ENCODE measurements around the gene PACSIN2.

The PACSIN2 gene

DNA sequence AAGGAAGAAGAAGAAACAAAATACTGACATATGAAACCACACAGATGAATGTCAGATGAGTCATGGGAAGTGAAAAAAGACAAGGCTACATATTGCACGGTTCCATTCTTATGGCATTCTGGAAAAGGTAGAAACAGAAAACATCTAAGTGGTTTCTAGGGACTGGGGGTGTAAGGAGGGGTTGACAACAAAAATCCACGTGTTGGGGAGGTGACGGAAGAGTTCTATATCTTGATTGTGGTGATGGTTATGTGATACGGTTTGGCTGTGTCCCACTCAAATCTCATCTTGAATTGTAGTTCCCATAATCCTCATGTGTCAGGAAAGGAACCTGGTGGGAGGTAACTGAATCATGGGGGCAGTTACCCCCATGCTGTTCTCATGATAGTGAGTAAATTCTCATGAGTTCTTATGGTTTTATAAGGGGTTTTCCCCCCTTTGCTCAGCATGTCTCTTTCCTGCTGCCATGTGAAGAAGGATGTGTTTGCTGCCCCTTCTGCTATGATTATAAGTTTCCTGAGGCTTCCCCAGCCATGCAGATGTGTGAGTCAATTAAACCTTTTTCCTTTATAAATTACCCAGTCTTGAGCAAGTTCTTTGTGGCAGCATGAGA is 151.5 kb downstream of the PACSIN2 start:
- TF ChIP-seq Cebpa-rat (IDR thresholded peaks at IDR 0.05) = no peak
- peaks cover 0 to 33% (median 13%) of the 10 kb centered on the region in 11 experiments; a peak in 20 of 22 replicates for H3K9me3 ChIP-seq (replicated peaks in 1 of 11)
- peak overlapping the region in 4 of 11 experiments; percentile 5 to 45 (median 19); a peak in 2 of 22 replicates for H3K9ac ChIP-seq
- H3K4me1 ChIP-seq = peaks cover 48 to 80% (median 65%) of the 10 kb centered on the region in 10 experiments
- H3K4me2 ChIP-seq = peak overlapping the region; percentile 4 to 65 (median 50); a peak in 17 of 22 replicates
- H3K4me3 ChIP-seq = no peak overlapping the region
- peaks cover 0 to 12% (median 0%) of the 10 kb centered on the region in 11 experiments; a peak in 3 of 22 replicates for H4K20me1 ChIP-seq
- H3K27me3 ChIP-seq = no peaks in the 10 kb centered on the region
- H3K27ac ChIP-seq = peak overlapping the region in 10 of 11 experiments; percentile 45 to 77 (median 64); a peak in 20 of 22 replicates
- H3K36me3 ChIP-seq = peaks cover 0 to 8% (median 0%) of the 10 kb centered on the region in 11 experiments; a peak in 3 of 22 replicates

GRCh38 chr22:42862045-42862734 is 152.8 kb downstream of the PACSIN2 start:
- peaks cover 0 to 7% (median 0%) of the 10 kb centered on the region in 11 experiments; a peak in 2 of 22 replicates for H4K20me1 ChIP-seq
- H3K27me3 ChIP-seq = no peaks in the 10 kb centered on the region
- peak overlapping the region in 10 of 11 experiments; percentile 59 to 85 (median 74); a peak in 14 of 22 replicates for H3K4me2 ChIP-seq
- peaks cover 47 to 74% (median 66%) of the 10 kb centered on the region in 10 experiments for H3K4me1 ChIP-seq
- peaks cover 0 to 12% (median 0%) of the 10 kb centered on the region in 11 experiments; a peak in 2 of 22 replicates for H3K36me3 ChIP-seq
- peak overlapping the region in 9 of 11 experiments; percentile 6 to 78 (median 65); a peak in 13 of 22 replicates for H3K27ac ChIP-seq
- H3K9me3 ChIP-seq (replicated peaks in 1 of 11) = peaks cover 0 to 44% (median 21%) of the 10 kb centered on the region in 11 experiments; a peak in 20 of 22 replicates
- TF ChIP-seq Cebpa-rat (IDR thresholded peaks at IDR 0.05) = peak in 1 of 11 experiments; percentile 9; a peak in 1 of 22 replicates
- no peak overlapping the region for H3K4me3 ChIP-seq
- peak overlapping the region in 1 of 11 experiments; percentile 70; a peak in 1 of 22 replicates for H3K9ac ChIP-seq

- H3K4me1 ChIP-seq = peaks cover 44 to 66% (median 62%) of the 10 kb centered on the region in 10 experiments
- TF ChIP-seq Cebpa-rat (IDR thresholded peaks at IDR 0.05) = no peak
- H3K9me3 ChIP-seq (replicated peaks in 1 of 11) = peaks cover 0 to 44% (median 21%) of the 10 kb centered on the region in 11 experiments; a peak in 20 of 22 replicates
- H3K9ac ChIP-seq = peak overlapping the region in 10 of 11 experiments; percentile 14 to 70 (median 46); a peak in 15 of 22 replicates
- H3K36me3 ChIP-seq = peaks cover 0 to 12% (median 0%) of the 10 kb centered on the region in 11 experiments; a peak in 2 of 22 replicates
- no peaks in the 10 kb centered on the region for H3K27me3 ChIP-seq
- H3K27ac ChIP-seq = peak overlapping the region in 10 of 11 experiments; percentile 10 to 78 (median 56); a peak in 19 of 22 replicates
- peaks cover 0 to 5% (median 2%) of the 10 kb centered on the region in 11 experiments; a peak in 9 of 22 replicates for H4K20me1 ChIP-seq
- peak overlapping the region; percentile 59 to 85 (median 74) for H3K4me2 ChIP-seq
- H3K4me3 ChIP-seq = no peak overlapping the region
Observed at GRCh38 chr22:42860968-42861367, 154.0 kb downstream of the PACSIN2 start.

DNA sequence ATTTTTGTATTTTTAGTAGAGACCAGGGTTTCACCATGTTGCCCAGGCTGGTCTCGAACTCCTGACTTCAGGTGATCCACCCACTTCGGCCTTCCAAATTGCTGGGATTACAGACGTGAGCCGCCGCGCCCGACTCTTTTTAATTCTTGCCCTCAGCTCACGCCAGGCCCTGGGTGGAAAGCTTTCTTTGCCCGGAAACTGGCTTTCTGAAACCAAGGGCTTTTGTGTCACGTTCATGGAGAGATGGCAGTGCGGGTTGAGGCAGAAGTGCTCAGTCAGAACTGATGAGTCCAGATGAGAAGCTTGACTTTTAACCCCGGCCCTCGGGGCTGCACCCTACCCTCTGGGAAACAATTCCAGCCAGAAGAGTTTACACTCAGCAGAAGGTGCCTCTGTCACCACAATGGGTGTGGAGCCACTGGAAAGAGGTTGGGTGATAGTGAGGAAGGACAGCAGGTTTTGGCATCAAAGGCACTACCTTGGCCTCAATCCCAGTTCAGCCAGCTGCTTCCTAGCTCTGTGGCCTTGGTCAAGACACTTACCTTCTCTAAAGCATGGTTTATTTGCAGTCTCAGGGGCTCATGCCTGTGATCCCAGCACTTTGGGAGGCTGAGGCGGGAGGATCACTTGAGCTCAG is 157.0 kb downstream of the PACSIN2 start:
- H3K9ac ChIP-seq = no peak overlapping the region; a peak in 1 of 22 replicates
- H4K20me1 ChIP-seq = peaks cover 0 to 34% (median 22%) of the 10 kb centered on the region in 11 experiments; a peak in 15 of 22 replicates
- peak overlapping the region in 9 of 11 experiments; percentile 33 to 98 (median 82); a peak in 10 of 22 replicates for H3K4me2 ChIP-seq

DNA sequence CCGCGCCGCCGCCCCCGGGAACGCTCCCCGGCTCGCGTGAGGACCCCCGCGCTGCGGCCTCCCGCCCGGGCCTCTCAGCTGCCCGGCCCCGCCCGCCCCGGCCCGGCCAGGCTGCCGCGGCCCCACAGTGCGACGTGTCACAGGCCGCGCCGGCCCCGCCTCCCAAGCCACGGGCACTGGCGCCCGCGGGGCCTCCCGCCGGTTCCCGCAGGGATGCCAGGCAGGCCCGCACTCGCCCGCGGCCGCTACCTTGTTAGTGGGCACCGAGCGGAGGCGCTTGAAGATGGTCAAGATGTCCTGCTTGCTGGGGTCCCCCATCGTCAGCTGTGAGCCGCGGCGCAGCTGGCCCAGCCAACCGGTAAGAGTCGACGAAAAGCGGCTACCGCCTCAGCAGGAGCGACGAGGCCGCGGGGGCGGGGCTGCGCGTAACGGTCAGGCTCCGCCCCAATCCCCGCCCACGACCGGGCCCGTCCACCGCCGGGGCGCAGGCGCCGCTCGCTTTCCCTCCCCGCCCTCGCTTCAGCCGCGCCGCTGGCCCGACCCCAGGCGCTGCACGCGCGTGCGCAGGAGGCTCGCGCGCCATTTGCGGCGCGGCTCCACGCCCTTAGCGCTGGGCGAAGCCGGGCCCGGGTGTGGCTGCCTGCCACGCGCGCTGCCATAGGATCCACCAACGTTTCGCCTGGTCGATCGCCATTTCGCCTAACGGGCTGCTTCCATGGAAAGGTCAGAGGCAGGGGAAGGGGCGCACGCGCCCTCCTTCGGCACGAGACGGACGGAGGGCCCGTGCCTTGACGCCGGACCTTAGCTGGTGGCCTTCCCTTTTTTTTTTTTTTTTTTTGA is 157.9 kb downstream of the PACSIN2 start, which contains the start of gene ARFGAP3:
Gene ARFGAP3 (minus strand): TSS at position 409 of the 840 bp plus-strand sequence. CDS start 91 bp downstream, at position 318.
- no peaks in the 10 kb centered on the region for H3K27me3 ChIP-seq
- H3K4me3 ChIP-seq = peak within 1 kb of the TSS; percentile 68 to 88 (median 82)
- no peak for TF ChIP-seq Cebpa-rat (IDR thresholded peaks at IDR 0.05)
- peak within 1 kb of the TSS; percentile 85 to 98 (median 94) for H3K4me2 ChIP-seq
- H3K27ac ChIP-seq = peak within 1 kb of the TSS; percentile 74 to 90 (median 86)
- H3K36me3 ChIP-seq = peaks cover 0 to 25% (median 13%) of the 10 kb centered on the region in 11 experiments; a peak in 12 of 22 replicates
- peak within 1 kb of the TSS; percentile 71 to 93 (median 89) for H3K9ac ChIP-seq
- H3K9me3 ChIP-seq (replicated peaks in 1 of 11) = peaks cover 0 to 17% (median 7%) of the 10 kb centered on the region in 11 experiments; a peak in 13 of 22 replicates
- H3K4me1 ChIP-seq = peaks cover 49 to 66% (median 54%) of the 10 kb centered on the region in 10 experiments
- H4K20me1 ChIP-seq = peaks cover 0 to 42% (median 22%) of the 10 kb centered on the region in 11 experiments; a peak in 15 of 22 replicates

More for the DNA sequence above, 157.0 kb downstream of the PACSIN2 start:
- no peak for TF ChIP-seq Cebpa-rat (IDR thresholded peaks at IDR 0.05)
- Histone ChIP-seq H3K4me3 (peak overlapping the region in 5 of 10 experiments; percentile 75 to 86 (median 83); a peak in 6 of 20 replicates), H3K36me3 (peaks cover 0 to 22% (median 13%) of the 10 kb centered on the region in 11 experiments; a peak in 12 of 22 replicates), H3K27ac (peak overlapping the region in 2 of 11 experiments; percentile 75 to 89; a peak in 3 of 22 replicates), H3K9me3 (replicated peaks in 1 of 11) (peaks cover 0 to 26% (median 15%) of the 10 kb centered on the region in 11 experiments; a peak in 16 of 22 replicates), H3K4me1 (peaks cover 49 to 68% (median 58%) of the 10 kb centered on the region in 10 experiments), H3K27me3 (no peaks in the 10 kb centered on the region)

GRCh38 chr22:42856179-42856864 is 158.6 kb downstream of the PACSIN2 start:
- Histone ChIP-seq H3K27me3 (no peaks in the 10 kb centered on the region), H3K4me2 (peak overlapping the region; percentile 85 to 98 (median 94)), H3K36me3 (peaks cover 0 to 22% (median 13%) of the 10 kb centered on the region in 11 experiments; a peak in 12 of 22 replicates), H3K9ac (peak overlapping the region; percentile 71 to 93 (median 89)), H4K20me1 (peaks cover under 1 to 50% (median 25%) of the 10 kb centered on the region in 11 experiments; a peak in 17 of 22 replicates), H3K9me3 (replicated peaks in 1 of 11) (peaks cover 0 to 11% (median 7%) of the 10 kb centered on the region in 11 experiments; a peak in 13 of 22 replicates), H3K4me3 (peak overlapping the region; percentile 68 to 88 (median 82)), H3K4me1 (peaks cover 42 to 58% (median 46%) of the 10 kb centered on the region in 10 experiments), H3K27ac (peak overlapping the region; percentile 74 to 90 (median 86))
- no peak for TF ChIP-seq Cebpa-rat (IDR thresholded peaks at IDR 0.05)
